ENCODE measurements around the gene MRPL1.

Gene MRPL1

DNA sequence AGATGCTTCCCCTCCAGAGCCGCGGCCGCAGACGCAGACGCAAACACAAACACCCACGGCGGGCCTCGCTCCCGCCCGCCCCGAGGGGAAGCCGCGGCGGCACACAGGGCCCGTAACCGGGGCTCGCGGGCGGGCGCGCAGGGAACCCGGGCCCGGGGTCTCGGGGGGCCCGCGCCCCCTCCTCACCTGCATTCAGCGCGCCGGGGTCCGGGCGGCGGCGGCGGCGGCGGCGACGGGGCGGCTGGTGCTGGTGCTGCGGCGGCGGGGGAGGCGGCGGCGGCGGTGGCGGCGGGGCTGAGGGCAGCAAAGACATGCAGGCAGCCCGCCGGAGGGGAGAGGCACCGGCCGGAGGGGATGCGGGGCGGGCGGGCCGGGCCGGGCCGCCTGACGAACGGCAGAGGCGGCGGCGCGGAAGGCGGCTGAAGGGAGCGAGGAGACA is 43.2 kb upstream of the MRPL1 start:
- peak; percentile 66 for DNase-seq (ENCODE audit: low spot score)
- TF ChIP-seq, protein P1, sequence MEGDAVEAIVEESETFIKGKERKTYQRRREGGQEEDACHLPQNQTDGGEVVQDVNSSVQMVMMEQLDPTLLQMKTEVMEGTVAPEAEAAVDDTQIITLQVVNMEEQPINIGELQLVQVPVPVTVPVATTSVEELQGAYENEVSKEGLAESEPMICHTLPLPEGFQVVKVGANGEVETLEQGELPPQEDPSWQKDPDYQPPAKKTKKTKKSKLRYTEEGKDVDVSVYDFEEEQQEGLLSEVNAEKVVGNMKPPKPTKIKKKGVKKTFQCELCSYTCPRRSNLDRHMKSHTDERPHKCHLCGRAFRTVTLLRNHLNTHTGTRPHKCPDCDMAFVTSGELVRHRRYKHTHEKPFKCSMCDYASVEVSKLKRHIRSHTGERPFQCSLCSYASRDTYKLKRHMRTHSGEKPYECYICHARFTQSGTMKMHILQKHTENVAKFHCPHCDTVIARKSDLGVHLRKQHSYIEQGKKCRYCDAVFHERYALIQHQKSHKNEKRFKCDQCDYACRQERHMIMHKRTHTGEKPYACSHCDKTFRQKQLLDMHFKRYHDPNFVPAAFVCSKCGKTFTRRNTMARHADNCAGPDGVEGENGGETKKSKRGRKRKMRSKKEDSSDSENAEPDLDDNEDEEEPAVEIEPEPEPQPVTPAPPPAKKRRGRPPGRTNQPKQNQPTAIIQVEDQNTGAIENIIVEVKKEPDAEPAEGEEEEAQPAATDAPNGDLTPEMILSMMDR (IDR thresholded peaks at IDR 0.05; ENCODE audit: extremely low read depth, insufficient read depth, missing control alignments), result no peak
- in situ Hi-C loops (cut with MboI; ENCODE audit: low pct_unique_long_range_greater_than_20kb, low sequenced_read_pairs, unreplicated experiment), result no loop called here

DNA sequence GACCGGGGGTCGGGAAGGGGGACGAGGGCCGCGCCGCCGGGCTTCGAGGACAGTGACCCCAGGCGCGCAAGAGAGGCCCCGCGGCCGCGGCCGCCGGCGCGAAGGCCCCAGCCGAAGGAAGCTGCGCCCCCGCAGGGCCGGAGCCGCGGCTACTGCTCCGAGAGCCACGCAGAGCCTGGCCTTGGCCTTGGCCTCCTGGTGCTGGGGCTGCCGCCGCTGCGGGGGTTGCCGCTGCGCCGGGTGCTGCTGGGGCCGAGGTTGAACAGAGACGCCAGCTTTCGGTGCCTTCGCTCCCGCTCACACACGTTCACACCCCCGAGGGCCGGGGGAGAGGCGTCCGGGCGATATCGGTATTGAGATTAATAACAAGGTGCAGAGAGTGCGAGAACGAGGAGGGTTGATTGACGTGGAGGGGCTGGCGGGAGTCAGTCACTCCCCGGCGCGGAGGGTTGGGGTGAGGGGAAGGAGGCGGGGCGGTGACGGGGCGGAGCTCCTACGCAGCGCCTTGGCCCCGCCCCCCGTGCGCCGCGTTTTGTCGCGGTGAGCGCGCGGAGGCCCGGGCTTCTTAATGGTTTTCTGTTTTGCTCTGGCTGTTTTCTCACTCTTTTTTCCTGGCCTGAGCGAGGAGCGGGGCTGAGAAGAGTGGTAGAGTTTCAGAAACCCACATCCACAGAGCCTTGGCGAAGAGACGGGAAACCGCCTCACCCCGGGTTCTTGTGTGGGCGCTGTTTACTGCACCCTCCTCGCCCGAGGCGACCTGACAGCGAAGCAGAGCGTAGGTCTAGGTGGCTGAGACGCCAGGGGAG is 42.6 kb upstream of the MRPL1 start:
- peak; percentile 94 for DNase-seq (ENCODE audit: low spot score)
- TF ChIP-seq, protein P1 (IDR thresholded peaks at IDR 0.05; ENCODE audit: extremely low read depth, insufficient read depth, missing control alignments), result peak; percentile 6
- in situ Hi-C loops (cut with MboI; ENCODE audit: low pct_unique_long_range_greater_than_20kb, low sequenced_read_pairs, unreplicated experiment), result no loop called here

DNA sequence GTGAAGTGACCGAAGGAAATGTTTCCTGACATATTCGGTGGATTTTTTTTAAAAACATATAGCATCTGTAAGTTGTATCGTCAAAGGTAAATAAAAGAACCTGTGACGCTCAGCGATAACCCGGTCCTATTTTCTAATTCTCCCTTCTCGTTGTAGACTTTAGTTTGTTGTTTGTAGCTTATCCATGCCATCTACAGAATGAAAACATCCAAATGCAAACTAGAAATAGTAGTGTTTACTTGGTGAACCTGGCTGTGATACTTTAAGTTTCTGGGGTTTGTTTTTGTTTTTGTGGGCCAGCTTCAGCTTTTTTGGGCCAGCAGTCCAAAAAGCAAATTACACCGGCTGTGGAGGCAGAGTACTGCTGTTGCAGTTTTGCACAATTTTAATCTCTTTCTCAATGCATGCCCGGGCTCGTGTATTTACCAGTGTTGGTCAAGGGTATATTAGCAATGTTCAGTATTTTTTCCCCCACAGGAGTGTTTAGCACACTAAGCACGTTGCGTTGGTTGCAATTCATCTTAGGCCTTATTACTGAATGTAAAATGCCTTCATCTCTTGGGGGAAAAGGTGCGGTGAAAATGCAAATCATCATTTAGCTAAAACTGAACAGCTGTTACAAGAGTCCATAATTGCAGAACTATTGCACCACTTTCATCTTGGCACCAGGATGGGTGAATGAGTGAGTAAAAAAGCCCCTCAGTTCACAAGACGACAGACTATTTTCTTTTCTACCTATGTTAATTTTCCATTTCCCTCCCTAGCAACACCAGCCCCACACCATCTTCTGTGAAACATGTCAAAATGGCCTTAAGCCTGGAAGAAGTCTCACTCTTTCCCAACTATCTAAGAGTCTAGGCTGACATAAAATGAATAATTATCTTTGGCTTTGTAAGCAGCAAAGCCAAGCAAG is 41.7 kb upstream of the MRPL1 start:
- TF ChIP-seq, protein P1 (IDR thresholded peaks at IDR 0.05; ENCODE audit: extremely low read depth, insufficient read depth, missing control alignments), result no peak
- in situ Hi-C loops (cut with MboI; ENCODE audit: low pct_unique_long_range_greater_than_20kb, low sequenced_read_pairs, unreplicated experiment), result no loop called here
- peak; percentile 15 for DNase-seq (ENCODE audit: low spot score)

GRCh38 chr4:77821775-77822174 is 40.9 kb upstream of the MRPL1 start:
- in situ Hi-C loops (cut with MboI; ENCODE audit: low pct_unique_long_range_greater_than_20kb, low sequenced_read_pairs, unreplicated experiment), result no loop called here
- DNase-seq (ENCODE audit: low spot score), result no peak

DNA sequence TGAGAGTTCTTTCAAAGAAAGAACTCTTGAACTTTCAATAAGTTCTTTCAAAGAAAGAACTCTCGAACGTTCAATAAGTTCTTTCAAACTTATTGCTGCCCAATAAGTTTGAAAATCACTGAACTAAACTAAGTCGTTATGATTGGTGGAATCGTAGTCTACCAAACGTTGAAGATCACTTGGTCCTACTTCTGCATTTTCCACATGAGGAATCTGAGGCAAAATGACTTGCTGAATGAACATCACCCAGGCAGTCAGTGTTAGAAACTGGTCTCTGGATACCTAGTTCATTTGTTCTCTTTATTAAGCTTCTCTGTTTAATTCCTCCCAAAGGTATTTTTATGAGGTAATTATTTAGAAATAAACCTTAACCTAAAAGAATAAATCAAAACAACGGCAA is 36.4 kb upstream of the MRPL1 start:
- TF ChIP-seq, protein P1 (IDR thresholded peaks at IDR 0.05; ENCODE audit: extremely low read depth, insufficient read depth, missing control alignments), result no peak
- no peak for DNase-seq (ENCODE audit: low spot score)
- in situ Hi-C loops (cut with MboI; ENCODE audit: low pct_unique_long_range_greater_than_20kb, low sequenced_read_pairs, unreplicated experiment), result no loop called here

More at GRCh38 chr4:77821775-77822174, 40.9 kb upstream of the MRPL1 start:
- TF ChIP-seq, protein P1 (IDR thresholded peaks at IDR 0.05; ENCODE audit: extremely low read depth, insufficient read depth, missing control alignments), result no peak

- in situ Hi-C loops (cut with MboI; ENCODE audit: low pct_unique_long_range_greater_than_20kb, low sequenced_read_pairs, unreplicated experiment), result no loop called here
- DNase-seq (ENCODE audit: low spot score), result no peak
- TF ChIP-seq, protein P1 (IDR thresholded peaks at IDR 0.05; ENCODE audit: extremely low read depth, insufficient read depth, missing control alignments), result no peak
Measured at GRCh38 chr4:77827343-77827742, 35.3 kb upstream of the MRPL1 start.

Data from GM13977 (cell line).